GM13976 (cell line): ENCODE measurements around the gene GSK3B.

Experiments
- DNase-seq: peaks from one replicate; pipeline ENCODE4 v3.0.0; 2012; ENCODE audit warnings: low spot score
- in situ Hi-C: fragments of 300-500 bp; cut with MboI; formaldehyde crosslinking; loops from one replicate; pipeline ENCODE4 v1.12.0; 2022; ENCODE audit warnings: low sequenced_read_pairs, mixed read lengths, inconsistent platforms; ENCODE audit not compliant: unreplicated experiment
- TF ChIP-seq, protein P1 (sequence below): IDR thresholded peaks from 2 replicates; pipeline ENCODE4 v1.5.1; 2012; ENCODE audit warnings: borderline replicate concordance, mild to moderate bottlenecking; ENCODE audit not compliant: insufficient read depth; ENCODE audit errors: extremely low read depth, missing control alignments, control extremely low read depth

The GSK3B gene

DNA sequence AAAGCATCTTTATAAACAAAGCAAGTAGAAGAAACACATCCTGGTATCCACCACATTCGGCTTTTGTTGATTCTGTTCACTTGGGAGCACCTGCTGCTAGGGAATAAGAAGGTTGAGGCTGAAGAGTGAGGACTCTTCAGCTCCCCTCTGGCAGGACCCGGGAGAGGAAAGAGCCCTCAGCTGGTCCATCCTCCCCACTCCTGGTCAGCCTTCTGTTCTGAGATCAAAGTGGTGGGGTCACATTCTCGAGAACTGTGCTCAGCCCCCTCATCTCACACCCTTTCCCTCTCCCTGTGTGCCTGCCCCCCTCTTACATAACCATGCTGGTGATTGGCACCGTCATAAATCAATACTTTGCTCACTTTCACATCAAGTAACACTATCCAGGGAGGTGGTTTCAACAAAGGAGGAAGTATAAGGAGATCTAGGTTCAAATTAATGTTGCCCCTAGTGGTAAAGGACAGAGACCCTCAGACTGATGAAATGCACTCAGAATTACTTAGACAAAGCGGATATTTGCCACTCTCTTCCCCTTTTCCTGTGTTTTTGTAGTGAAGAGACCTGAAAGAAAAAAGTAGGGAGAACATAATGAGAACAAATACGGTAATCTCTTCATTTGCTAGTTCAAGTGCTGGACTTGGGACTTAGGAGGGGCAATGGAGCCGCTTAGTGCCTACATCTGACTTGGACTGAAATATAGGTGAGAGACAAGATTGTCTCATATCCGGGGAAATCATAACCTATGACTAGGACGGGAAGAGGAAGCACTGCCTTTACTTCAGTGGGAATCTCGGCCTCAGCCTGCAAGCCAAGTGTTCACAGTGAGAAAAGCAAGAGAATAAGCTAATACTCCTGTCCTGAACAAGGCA, 312.7 kb downstream of the GSK3B start, which contains the start of gene NR1I2:
NR1I2 (plus strand) TSS at position 772 of the 869 bp plus-strand sequence.
- in situ Hi-C loops, result no loop called here
- DNase-seq, result no peak
- TF ChIP-seq, protein P1, sequence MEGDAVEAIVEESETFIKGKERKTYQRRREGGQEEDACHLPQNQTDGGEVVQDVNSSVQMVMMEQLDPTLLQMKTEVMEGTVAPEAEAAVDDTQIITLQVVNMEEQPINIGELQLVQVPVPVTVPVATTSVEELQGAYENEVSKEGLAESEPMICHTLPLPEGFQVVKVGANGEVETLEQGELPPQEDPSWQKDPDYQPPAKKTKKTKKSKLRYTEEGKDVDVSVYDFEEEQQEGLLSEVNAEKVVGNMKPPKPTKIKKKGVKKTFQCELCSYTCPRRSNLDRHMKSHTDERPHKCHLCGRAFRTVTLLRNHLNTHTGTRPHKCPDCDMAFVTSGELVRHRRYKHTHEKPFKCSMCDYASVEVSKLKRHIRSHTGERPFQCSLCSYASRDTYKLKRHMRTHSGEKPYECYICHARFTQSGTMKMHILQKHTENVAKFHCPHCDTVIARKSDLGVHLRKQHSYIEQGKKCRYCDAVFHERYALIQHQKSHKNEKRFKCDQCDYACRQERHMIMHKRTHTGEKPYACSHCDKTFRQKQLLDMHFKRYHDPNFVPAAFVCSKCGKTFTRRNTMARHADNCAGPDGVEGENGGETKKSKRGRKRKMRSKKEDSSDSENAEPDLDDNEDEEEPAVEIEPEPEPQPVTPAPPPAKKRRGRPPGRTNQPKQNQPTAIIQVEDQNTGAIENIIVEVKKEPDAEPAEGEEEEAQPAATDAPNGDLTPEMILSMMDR, result no peak

DNA sequence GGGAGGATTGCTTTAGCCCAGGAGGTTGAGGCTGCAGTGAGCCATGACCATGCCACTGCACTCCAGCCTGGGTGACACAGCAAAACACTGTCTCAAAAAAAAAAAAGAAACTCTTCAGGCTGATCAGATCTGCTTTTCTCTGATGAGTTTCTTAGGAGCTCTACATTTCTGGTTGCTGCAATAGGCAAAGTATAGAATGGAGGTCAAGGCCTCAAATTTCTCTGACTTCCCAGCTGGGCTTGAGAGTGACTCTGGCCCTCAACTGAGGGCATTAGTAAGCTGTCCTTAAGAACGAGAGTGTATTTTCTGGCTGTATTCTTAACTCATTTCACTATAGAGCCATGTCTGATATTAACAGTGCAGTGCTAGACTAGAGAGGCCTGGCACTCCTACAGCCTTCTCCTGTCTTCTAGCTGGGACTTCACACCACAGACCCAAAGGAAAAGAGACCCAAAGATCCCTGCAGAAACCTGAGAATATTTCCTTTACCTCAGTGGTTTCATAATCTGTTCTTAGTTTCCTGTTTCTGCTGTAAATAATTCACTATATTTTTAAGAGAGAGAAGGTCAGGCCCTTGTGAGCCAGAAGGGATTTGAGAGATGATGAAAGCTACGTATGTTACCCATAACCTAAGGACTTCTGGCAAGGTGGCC, 314.4 kb downstream of the GSK3B start:
- no peak for DNase-seq
- in situ Hi-C loops, result no loop called here
- TF ChIP-seq, protein P1, result no peak

DNA sequence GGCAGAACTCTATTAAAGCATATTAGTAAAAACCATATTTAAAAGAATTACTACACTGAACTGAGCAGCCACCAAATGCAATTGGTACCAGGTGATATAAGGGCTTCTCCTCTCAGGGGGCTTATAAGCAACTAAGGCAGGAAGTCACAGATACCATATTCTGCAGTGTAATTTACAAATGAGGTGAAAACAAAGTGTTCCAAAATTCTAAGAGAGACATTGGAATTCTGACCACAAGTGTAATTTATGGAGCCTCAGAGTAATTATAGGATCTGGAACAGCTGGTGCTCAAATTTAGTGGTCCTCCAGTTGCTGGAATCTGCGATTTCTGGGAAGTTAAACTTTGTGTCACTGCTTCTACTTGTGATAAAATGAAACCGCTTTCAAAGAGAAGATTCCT, 315.4 kb downstream of the GSK3B start:
- in situ Hi-C loops, result no loop called here
- TF ChIP-seq, protein P1, result no peak
- no peak for DNase-seq

DNA sequence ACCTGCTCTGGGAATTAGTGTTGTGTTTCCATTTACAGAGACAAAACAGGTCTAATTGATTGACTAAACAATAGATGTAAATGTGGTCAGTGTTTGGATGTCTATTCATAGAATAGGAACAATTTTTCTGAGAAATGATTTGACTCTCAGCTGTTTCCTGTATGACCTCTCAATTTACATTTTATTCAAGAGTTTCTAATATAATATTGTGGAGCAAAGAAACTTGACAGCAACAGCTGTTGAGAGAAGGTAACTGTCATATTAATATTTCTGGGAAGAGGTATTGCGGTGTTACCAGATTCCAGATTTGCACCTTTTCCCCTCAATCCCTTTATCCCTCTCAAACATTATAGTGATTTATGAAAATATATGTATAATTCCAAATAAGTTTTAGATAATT, 316.1 kb downstream of the GSK3B start:
- in situ Hi-C loops, result no loop called here
- DNase-seq, result no peak
- TF ChIP-seq, protein P1, result no peak

DNA sequence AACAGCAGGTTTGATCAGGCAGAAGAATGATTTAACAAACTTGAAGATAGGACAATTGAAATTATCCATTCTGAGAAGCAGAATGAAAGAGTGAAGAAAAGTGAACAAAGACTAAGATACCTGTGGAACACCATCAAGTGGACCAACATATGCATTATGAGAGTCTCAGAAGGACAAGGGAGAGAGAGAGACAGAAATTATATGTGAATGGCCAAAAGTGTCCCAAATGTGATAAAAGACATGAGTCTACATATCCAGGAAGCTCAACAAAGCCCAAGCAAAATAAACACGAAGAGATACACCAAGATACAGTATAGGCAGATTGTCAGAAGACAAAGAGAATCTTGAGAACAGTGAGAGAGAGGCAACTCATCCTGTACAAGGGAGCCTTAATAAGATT, 317.9 kb downstream of the GSK3B start:
- DNase-seq, result no peak
- in situ Hi-C loops, result no loop called here
- TF ChIP-seq, protein P1, result no peak

DNA sequence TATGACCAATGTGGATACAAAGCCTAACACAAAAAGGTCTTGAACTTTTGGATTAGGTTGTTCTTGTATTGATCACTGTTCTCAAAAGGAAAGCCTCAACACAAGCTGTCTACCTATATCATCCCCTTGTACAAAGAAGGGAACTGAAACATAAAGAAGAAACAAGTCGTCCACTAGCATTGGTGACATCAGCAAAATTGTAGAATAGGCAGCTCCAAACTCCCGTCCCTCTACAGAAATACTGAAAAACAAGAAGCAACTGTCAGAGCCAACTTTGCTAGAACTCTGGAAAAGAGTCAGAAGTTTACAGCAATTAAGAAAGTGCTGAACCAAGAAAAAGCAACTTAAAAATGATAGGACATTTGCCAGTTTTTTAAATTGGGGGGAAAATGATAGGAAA, 319.8 kb downstream of the GSK3B start:
- in situ Hi-C loops, result no loop called here
- DNase-seq, result peak; percentile 46
- TF ChIP-seq, protein P1, result no peak
